ES-I3 (cell line): Measurements from ENCODE around the gene ST6GALNAC2.
"Not testable (repeated sequence)": the region's sequence is repeated elsewhere in the genome, so short reads cannot be mapped to it uniquely, and the experiment has no call there.

Source experiments
- H3K36me3 ChIP-seq: 2 replicates; pipeline ENCODE4 v1.6.1; 2013; ENCODE audit warnings: mild to moderate bottlenecking, low read length, control low read depth, moderate library complexity; ENCODE audit not compliant: insufficient read depth
- H3K4me1 ChIP-seq: 2 replicates; pipeline ENCODE4 v1.6.1; 2013; ENCODE audit warnings: mild to moderate bottlenecking, control low read depth, low read length; ENCODE audit not compliant: insufficient read depth
- H3K9ac ChIP-seq: 2 replicates; pipeline ENCODE4 v1.6.1; 2013; ENCODE audit warnings: low read depth, mild to moderate bottlenecking, low read length, moderate library complexity
- H3K9me3 ChIP-seq: 2 replicates; pipeline ENCODE4 v1.6.1; 2013; ENCODE audit warnings: mild to moderate bottlenecking, low read length, moderate library complexity; ENCODE audit not compliant: control insufficient read depth, insufficient read depth

The ST6GALNAC2 gene

DNA sequence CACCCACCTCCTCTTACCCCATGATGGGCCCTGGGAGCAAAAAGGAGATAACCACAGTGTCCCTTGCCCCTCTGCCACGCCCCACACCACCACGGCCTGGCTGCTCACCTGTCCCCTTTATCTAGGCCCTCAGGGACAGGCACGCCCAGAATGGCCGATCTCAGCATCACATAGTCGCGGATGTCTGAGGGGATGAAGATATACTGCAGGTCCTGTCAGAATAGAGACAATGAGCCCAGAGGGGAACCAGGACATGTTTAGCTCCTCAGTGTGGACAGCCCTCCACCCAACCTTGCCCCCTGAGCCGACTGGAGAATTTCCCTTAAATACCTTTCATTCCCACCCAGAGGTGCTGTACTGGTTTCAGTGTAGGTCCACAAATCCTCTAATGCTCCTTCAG is 15.2 kb downstream of the ST6GALNAC2 start:
- Histone ChIP-seq H3K4me1 (peaks cover 26% of the 10 kb centered on the region; the same call in 1 of the 2 replicates), H3K36me3 (peaks cover 8% of the 10 kb centered on the region; the same call in 1 of the 2 replicates), H3K9me3 (no peaks in the 10 kb centered on the region)

GRCh38 chr17:76569607-76570279 is 15.9 kb downstream of the ST6GALNAC2 start:
- Histone ChIP-seq H3K4me1 (peaks cover 26% of the 10 kb centered on the region; the same call in 1 of the 2 replicates), H3K9ac (no peak overlapping the region), H3K9me3 (no peaks in the 10 kb centered on the region), H3K36me3 (peaks cover 14% of the 10 kb centered on the region; the same call in 1 of the 2 replicates)

More for the DNA sequence above, 15.2 kb downstream of the ST6GALNAC2 start:
- H3K9ac ChIP-seq, result no peak overlapping the region

DNA sequence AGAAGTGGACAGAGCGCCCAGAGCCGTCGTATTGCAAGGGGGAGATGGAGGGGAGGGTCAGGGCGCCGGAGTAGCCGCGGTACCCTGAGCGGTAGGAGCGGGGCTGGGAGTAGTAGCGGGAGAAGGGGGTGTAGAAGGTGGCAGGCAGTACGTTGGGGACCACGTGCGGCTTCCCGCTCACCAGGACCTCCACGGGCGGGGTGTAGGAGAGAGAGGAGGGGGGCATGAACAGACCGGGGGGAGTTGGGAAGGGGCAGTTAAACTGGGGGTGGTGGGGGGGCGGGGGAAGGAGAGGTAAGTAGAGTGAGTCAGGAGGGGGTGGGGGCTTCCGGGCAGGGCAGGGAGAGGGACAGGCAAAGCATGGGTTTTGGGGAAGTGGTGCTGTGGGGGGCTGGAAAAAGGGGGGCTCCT is 16.8 kb downstream of the ST6GALNAC2 start:
- Histone ChIP-seq H3K36me3 (peaks cover 20% of the 10 kb centered on the region; the same call in 1 of the 2 replicates), H3K9me3 (no peaks in the 10 kb centered on the region), H3K4me1 (peaks cover 26% of the 10 kb centered on the region; the same call in 1 of the 2 replicates), H3K9ac (peak overlapping the region; percentile 5; the same call in 1 of the 2 replicates)

DNA sequence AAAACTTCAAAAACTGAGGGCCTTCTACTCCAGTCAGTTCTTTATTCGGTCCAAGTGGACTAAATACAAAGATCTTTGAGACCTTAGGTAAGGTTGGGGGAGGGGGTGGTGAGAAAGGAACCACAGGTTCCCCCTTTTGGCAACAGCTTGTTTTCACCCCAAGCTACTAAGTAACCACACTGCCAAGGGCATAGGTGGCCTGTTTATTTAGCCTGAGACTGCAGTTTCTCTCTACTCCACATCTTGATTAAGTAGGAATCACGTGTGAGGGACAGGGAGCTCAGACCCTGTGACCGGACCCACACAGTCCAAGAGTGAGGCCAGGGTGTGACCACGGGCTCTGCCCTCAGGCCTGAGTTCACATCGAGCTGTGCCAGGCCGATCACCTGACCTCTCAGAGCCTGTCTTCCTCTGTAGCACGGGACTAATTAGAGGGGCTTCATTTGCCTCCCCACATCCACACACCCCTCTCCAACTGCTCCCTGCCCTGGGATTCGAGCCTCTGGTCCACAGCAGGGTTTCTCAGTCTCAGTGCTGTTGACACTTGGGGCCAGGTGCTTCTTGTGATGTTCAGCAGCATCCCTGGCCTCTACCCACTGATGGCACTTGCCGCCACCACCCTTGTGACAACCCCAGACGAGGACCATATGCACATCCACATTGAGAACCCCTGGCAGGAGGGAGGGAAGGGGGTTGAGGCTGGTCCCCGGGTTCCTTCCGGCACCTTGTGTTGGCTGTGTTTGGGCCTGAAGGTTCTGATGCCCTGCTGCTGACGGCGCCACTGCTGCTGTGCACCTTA is 17.8 kb downstream of the ST6GALNAC2 start:
- peaks cover 26% of the 10 kb centered on the region; the same call in 1 of the 2 replicates for H3K4me1 ChIP-seq
- H3K9ac ChIP-seq, result no peak overlapping the region
- H3K36me3 ChIP-seq, result peaks cover 26% of the 10 kb centered on the region; the same call in 1 of the 2 replicates
- no peaks in the 10 kb centered on the region for H3K9me3 ChIP-seq

- H3K9ac ChIP-seq, result no peak overlapping the region
- no peaks in the 10 kb centered on the region for H3K9me3 ChIP-seq
- H3K4me1 ChIP-seq, result peaks cover 26% of the 10 kb centered on the region; the same call in 1 of the 2 replicates
- peaks cover 31% of the 10 kb centered on the region for H3K36me3 ChIP-seq
These were observed 18.6 kb downstream of the ST6GALNAC2 start for GRCh38 chr17:76566988-76567431.

DNA sequence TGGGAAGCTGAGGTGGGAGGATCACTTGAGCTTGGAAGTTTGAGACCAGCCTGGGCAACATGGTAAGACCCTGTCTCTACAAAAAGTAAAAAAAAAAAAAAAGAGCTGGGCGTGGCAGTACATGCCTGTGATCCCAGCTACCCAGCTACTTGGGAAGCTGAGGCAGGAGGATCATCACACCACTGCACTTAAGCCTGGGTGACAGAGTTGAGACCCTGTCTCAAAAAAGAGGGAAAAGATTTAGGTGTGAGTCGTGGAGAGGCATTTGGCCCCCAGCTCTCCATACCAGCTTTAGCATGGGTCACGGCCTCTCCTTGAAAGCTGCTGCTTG is 19.1 kb downstream of the ST6GALNAC2 start:
- Histone ChIP-seq H3K9me3 (no peaks in the 10 kb centered on the region), H3K9ac (no peak overlapping the region), H3K4me1 (peaks cover 29% of the 10 kb centered on the region; the same call in 1 of the 2 replicates), H3K36me3 (peaks cover 35% of the 10 kb centered on the region)

DNA sequence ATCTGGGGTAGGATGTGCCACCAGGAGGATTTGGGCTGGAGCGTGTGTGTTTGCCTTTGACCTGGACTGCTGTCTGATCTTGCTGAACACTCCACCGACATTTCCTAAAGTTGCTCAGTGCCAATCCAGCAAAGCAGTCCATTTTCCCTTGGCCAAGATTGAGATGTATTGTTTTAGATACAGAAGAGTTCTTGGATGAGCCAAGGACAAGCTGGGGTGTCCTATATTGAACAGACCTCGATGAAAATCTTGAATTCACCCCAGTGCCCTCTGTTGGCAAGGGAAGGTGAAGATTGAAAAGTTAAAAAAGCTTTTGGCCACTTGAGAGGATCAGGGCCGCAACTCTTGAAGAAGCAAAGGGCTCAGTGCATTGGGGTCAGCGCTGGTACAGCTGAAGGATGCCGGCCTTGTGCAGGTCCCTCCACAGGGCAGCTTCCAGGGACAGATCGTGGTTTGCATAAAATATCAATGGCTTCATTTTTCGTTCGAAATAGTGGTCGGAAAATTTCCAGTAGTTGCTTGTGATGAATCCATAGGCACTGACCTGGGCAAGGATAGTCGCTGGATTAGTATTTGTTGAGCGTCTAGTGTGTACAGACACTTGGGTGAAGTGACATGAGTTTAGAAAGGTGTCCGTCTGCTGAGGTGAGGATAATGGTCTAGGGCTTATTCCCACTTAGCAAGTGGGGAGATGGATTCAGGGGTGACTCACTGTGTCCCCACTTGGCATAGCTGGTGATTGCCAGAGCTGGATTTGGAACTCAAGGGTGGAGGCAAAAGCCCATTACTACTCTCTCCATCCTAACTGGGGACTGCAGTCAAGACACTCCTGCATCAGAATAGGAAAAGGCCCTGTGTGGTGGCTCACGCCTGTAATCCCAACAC is 19.7 kb downstream of the ST6GALNAC2 start:
- Histone ChIP-seq H3K36me3 (peaks cover 41% of the 10 kb centered on the region), H3K9me3 (no peaks in the 10 kb centered on the region), H3K4me1 (peaks cover 35% of the 10 kb centered on the region; the same call in 1 of the 2 replicates), H3K9ac (no peak overlapping the region)

GRCh38 chr17:76564991-76565727 is 20.5 kb downstream of the ST6GALNAC2 start:
- Histone ChIP-seq H3K4me1 (peaks cover 37% of the 10 kb centered on the region; the same call in 1 of the 2 replicates), H3K36me3 (peaks cover 49% of the 10 kb centered on the region)
- not testable (repeated sequence) for H3K9ac ChIP-seq, H3K9me3 ChIP-seq

DNA sequence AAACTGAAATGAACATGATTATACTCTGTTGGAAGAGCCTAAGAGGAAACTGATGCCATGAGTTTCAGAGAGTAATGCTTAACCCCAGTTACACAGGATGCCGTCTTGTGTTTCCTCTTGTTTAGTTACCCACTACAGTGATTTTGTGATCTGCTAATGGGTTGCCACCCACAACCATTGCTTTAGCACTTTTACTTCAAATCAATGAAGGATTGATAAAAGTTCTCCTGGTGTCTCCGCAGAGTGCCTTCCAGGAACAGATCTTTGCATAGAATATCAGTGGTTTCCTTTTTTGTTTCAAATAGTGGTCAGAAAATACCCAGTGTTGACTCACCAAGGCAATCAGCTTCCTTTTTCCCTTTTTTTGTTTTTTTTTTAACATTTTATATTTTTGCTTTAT is 22.3 kb downstream of the ST6GALNAC2 start:
- H3K9ac ChIP-seq, H3K9me3 ChIP-seq: not testable (repeated sequence)
- Histone ChIP-seq H3K4me1 (peaks cover 42% of the 10 kb centered on the region), H3K36me3 (peaks cover 66% of the 10 kb centered on the region)

DNA sequence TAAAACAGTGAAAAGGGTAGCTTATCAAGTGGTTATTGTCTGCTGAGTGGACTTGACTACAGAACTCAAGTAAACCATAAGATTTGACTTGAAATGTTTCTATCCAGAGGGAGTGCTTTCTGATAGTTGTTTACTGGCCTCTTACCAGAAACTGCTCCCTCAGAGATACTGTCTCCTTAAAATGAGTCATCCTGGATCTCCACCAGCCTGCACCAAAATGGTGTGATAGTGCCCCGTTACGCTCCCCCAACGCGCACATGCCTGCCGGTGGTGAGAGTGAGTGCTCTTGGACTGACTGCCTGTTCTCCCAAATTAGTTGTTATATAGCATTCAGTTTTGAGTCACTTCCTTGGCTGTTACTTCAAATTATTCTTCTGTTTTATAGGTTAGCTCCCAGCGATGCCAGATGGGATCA is 22.9 kb downstream of the ST6GALNAC2 start:
- Histone ChIP-seq H3K9ac (no peak overlapping the region), H3K9me3 (no peaks in the 10 kb centered on the region), H3K4me1 (peaks cover 36% of the 10 kb centered on the region), H3K36me3 (peaks cover 68% of the 10 kb centered on the region)

- Histone ChIP-seq H3K9ac (no peak overlapping the region), H3K9me3 (no peaks in the 10 kb centered on the region), H3K36me3 (peaks cover 68% of the 10 kb centered on the region), H3K4me1 (peaks cover 27% of the 10 kb centered on the region)
These were observed 23.8 kb downstream of the ST6GALNAC2 start for GRCh38 chr17:76561799-76562268.

DNA sequence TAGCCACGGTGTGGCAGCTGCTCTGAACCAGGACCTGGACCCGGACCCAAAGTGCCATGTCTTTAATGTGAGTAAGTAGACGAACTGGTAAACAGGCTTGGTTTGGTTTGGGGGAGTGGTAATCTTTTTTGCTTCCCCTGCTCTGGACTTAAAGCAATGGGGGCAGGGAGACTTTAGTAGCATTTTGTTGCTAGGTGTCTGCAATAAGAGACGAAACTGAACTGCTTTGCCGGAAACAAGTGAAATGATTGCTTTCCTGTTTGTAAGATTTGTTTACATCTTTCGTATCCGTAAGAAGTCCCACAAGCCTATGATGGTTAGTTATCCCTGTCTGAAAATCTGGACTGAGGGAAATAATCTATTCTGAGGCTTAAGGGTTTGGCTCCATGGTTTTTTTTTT is 24.3 kb downstream of the ST6GALNAC2 start:
- Histone ChIP-seq H3K36me3 (peaks cover 67% of the 10 kb centered on the region), H3K9me3 (no peaks in the 10 kb centered on the region), H3K9ac (no peak overlapping the region), H3K4me1 (peaks cover 26% of the 10 kb centered on the region)

DNA sequence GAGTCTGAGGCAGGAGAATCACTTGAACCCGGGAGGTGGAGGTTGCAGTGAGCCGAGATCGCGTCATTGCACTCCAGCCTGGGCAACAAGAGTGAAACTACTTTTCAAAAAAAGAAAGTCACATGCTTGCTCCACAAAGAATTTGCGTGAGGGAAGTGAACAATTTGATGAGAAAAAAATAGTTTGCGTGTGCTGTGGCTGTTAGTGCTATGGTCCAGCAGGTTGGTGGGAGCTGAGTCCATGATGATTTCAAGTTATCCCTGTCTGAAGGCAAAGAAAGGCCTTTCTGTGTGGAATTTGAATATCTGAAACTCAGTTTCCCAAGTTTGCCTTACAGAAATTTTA is 24.8 kb downstream of the ST6GALNAC2 start:
- Histone ChIP-seq H3K9ac (no peak overlapping the region), H3K4me1 (peaks cover 26% of the 10 kb centered on the region), H3K9me3 (no peaks in the 10 kb centered on the region), H3K36me3 (peaks cover 63% of the 10 kb centered on the region)
